CD4-positive, alpha-beta T cell treated with Interleukin-21 for 1 hour (primary cell): ENCODE data around the gene LRBA.

Experiments used
- DNase-seq: peaks from one replicate; pipeline ENCODE4 v3.0.0-alpha.2; 2020

LRBA gene

GRCh38 chr4:150310159-150310895, 704.8 kb downstream of the LRBA start:
- DNase-seq: no peak

DNA sequence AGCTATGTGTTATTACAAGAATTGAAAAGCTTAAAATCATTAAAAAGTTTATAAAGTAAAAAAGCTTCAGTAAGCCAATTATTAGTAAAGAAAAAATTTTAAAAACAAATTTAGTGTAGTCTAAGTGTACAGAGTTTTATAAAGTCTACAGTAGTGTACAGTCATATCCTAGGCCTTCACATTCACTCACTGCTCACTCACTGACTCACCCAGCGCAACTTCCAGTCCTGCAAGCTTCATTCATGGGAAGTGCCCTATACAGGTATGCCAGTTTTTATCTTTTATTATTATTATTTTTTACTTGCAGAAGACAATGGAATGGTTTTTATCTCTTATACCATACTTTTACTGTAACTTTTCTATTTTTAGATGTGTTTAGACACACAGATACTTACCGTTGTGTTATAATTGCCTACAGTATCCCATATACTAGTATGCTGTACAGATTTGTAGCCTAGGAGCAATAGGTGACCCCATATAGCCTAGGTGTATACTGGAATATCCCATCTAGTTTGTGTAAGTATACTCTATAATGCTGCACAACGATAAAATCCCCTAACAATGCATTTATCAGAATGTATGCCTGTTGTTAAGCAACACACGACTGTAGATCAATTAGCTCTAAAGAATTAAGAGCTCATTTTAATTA, 706.1 kb downstream of the LRBA start:
- DNase-seq: no peak

GRCh38 chr4:150306719-150307118, 708.4 kb downstream of the LRBA start:
- no peak for DNase-seq

DNA sequence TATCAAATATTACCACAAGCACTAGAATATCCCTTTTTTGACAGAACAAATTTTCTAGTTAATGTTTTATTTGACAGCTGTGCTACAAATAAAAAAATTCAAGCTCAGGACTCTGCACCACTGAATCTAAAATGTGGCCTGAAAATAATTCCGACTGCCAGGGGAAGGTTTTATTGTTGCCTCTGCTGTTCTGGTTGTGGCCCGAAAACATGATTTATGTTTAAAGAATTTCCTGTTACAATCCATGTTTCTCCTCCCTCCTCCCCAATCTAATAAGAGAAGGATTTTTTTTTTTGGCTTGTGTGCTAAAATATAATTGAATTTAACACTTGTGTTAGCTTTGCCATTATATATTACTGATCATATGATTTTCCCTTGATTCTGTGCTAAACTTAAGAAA, 709.1 kb downstream of the LRBA start:
- no peak for DNase-seq

DNA sequence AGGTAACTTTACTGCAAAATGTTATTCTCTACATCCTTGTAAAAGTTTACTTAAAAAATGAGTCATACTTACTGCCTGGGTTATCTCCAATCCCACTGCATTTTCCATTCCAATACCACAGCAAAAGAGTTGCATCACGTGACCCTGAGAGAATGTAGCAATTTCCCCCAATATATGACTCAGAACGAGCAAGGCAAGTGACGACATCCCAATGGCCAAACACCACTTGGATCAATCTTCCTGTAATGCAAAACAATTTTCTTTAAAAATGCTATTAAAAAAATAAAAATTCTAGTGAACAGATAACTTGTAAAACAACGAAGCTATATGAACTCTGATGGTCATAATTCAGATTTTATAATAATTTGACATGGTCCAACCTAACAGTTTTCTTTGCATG, 712.5 kb downstream of the LRBA start:
- DNase-seq: no peak

- no peak for DNase-seq
These were observed 715.3 kb downstream of the LRBA start for GRCh38 chr4:150299816-150300215.

DNA sequence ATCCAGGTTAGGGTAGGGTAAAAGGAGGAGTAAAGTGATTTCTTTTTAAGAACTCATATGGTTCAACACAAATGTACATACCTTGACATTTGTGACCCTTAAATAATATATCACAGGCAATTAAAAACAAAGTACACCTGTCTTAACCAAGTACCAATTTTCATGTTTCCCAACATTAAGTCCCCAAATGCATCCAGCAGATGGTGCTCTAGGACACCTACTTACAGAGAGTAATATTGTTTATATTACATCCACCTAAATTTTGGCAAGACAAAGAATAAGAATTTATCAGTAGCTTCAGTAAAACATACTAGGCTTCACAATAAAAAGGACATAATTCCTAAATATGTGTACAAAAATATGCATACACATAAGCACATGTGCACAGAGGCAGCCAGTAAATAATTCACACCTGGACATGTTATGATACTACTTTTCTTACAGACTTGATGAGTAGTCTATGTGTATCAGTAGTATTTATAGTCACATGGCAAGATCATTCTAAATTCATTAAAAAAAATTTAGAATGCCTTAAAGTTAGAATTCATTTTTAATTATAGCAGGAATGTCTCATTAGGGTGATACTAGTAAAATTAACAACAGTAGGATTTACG, 717.1 kb downstream of the LRBA start:
- peak; percentile 37 for DNase-seq

DNA sequence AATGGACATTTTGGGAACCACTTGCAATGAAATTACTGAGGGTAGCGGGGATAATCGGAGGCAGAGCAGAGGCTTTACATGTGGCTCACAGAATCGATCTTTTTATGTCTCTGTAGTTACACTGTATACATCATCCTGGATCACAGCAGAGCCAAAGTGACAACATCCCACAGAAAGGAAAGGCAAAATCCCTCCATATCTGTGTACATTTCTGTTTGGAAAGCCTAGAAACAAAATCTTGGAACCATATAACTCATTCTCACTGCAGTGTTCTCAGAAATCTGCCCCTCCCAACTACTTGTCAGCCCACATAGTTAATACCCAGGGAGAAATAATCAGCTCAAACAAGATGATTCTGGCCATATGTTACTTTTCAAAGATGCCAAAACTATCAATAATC, 725.2 kb downstream of the LRBA start:
- no peak for DNase-seq

GRCh38 chr4:150289198-150289597, 725.9 kb downstream of the LRBA start:
- DNase-seq: no peak

DNA sequence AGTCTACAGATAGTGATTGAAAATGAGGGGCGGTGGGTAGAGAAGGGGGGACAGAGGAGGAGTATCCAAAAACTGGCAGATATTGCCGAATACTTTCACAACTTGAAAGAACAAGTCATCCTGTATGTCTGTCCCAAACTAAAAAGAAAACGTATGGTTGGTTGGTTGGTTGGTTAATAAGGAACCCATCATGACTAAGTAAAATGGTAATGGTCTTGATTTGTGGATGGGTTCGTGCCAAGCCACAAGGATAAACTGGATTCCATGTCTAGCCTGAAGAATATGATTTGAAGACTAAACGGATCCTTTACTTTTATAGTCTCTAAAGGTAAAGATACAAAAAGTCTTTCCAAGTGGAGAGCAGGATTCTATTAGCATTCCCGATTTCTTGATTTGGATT, 728.4 kb downstream of the LRBA start:
- no peak for DNase-seq

DNA sequence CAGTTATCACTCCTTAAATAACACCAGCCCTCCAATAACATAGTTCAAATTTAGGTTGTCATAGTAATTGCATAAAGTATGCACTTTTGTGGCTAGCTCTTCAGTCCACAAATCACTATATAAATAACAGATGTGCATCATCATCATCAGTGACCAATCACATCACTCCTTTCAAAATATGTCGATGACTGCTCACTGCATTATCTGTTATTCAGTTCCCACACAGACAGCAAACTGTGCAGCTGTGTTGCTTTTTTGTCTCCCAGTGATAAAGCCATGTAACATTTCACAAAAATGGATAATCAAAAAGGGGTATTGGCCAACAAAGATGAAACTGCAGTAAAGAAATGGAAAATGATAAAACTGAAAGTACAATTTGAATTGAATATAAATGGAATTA, 731.4 kb downstream of the LRBA start:
- DNase-seq: no peak

- no peak for DNase-seq
These were observed 734.1 kb downstream of the LRBA start for GRCh38 chr4:150280975-150281374.

- DNase-seq: no peak
These were observed 734.8 kb downstream of the LRBA start for GRCh38 chr4:150280081-150280895.

GRCh38 chr4:150278206-150278605, 736.9 kb downstream of the LRBA start:
- no peak for DNase-seq

- no peak for DNase-seq
These were observed 746.6 kb downstream of the LRBA start for GRCh38 chr4:150268444-150268843.

DNA sequence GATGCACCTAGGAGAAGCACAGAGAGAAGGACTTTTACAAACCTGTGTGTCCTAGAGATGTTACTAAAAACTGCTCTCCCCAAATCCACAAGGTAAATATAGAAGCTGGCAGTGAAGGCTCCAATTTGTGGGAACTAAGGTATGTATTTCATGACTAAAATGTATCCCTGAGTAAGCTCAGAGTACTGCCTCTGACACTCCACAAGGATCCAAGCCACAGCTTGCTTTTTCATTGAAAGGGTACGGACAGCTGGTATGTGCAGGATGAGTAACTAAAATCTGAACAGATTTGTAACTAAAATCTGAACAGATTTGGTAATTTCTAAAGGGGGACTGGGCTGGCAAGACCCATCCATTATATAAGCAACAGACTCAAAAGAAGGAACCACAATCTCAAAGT, 749.3 kb downstream of the LRBA start:
- DNase-seq: no peak

DNA sequence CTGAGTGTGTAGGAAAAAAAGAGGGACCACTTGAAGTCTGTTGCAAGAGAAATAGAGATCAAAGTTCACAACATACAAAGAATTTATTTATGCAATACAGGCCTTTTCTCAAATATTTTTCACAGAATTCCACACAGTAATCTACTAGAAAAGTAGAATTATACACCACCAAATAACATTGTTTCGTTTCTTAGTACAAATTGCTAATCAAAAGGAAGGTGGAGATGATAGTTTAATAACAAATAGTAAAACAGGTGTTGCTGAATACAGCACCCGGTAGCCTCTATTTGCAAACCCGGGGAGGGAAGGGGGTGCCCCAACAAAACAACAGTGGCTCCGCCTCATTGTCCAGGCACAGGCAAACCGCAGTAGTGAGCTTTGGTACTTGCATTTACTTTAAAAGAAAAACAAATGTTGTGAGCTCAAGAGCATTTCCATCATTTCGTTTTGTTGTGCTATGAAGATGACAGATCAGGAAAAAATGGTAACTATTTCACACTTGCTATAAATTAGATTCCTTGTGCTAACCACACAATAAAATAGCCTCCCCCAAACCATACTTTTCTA, 750.4 kb downstream of the LRBA start:
- DNase-seq: no peak

DNA sequence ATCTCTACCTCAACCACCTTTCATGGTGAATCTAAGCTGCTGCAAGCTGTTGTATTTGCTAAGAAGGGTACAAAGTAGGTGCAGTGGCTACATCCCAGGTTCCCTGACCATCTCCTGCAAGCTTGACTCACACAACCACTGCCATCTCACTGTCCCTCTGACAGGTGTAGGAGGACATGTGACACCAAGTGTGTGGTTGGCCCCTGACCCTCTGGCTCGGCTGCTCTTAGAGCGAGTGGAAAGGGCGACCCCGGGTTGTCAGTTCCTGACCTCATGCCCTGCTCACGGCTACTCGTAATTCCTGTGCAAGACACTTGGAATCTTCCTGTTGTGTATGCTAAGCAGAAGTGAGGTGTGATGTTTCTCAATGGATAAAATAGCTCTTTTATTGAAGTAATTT, 752.5 kb downstream of the LRBA start:
- no peak for DNase-seq

DNA sequence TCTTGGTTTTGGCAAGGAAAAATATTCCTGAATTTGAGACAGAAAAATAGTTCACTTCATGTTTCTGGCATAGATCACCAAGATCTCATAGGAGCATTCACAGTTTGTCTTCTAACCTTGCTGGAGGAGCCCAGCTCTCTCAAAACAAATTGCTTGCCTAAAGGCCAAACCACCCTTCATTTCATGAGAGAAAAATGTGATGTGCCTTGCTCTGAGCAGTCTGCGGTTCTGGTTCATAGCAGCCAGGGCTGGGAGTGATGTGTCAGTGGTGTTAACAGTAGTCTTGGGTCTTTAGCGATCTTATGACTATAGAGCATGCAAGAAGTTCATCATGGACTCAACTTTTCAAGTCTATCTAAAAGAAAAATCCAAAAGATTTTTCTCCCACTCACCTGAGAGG, 753.5 kb downstream of the LRBA start:
- DNase-seq: no peak

DNA sequence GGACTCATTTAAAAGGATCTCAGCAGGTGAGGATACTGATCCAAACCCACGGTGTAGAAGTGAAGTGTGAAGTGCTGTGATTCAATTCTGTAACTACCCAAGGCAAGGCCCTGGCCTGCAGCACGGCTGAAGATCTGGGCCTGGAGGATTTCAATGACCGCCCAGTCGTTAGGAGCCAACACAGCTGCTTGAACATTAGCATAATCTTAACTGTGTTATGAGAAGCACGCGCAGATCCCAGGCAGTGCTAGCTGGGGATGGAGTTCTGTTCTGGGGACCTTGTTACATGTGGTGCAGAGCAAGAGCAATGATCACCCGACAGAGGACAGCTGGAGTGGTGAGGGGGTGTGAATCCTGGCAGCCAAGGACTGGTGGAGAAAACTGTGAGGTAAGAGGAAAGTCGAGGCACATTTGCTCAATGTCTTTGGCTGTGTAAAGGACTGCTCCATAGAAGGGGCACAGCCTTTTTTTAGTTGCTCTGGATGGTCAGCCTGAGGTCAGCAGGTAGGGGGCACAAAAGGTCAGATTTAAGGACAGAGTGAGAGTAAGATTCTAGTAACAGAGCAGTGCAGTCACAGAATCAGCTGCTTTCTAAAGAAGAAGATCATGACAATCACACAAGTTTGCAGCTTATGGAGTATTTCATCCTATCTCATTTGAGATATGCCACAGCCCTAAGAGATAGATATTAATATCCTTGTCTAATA, 755.1 kb downstream of the LRBA start:
- DNase-seq: no peak

GRCh38 chr4:150258569-150258968, 756.5 kb downstream of the LRBA start:
- DNase-seq: no peak
